ENCODE measurements around the gene MAP4K2.

The MAP4K2 gene

DNA sequence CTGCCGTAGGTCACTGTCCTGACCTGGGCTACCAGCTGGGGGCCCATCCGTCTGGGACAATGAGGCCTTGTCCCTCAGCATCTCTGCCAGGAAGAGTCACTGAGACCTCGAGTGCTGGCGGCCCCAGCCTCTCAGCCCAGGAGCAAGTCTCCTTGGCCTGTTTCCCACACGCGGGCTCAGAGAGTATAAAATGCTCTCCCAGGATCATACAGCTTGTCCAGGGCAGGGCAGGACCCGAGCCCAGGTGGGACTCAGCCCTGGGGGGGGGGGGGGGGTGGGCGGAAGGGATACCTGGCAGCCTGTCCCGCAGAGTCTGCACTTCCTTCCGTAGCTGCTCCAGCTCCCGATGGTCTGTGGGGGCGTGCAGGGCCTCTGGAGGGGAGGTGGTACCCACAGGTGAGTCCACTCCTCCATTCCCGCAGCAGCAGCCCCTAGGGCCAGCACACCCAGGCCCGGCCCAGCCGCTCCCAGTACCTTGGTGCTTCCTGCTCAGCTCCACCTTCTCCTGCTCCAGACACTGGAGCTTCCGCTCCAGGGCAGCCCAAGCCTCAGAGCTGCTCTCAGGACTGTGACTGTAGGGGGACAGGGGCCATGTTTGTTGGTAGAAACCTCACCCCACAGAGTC lies 33.5 kb upstream of the MAP4K2 start:
- DNase-seq (ENCODE audit: low read depth), result no peak
- no peak overlapping the region for H3K4me3 ChIP-seq (ENCODE audit: low read depth, low read length)
- TF ChIP-seq, protein P1, sequence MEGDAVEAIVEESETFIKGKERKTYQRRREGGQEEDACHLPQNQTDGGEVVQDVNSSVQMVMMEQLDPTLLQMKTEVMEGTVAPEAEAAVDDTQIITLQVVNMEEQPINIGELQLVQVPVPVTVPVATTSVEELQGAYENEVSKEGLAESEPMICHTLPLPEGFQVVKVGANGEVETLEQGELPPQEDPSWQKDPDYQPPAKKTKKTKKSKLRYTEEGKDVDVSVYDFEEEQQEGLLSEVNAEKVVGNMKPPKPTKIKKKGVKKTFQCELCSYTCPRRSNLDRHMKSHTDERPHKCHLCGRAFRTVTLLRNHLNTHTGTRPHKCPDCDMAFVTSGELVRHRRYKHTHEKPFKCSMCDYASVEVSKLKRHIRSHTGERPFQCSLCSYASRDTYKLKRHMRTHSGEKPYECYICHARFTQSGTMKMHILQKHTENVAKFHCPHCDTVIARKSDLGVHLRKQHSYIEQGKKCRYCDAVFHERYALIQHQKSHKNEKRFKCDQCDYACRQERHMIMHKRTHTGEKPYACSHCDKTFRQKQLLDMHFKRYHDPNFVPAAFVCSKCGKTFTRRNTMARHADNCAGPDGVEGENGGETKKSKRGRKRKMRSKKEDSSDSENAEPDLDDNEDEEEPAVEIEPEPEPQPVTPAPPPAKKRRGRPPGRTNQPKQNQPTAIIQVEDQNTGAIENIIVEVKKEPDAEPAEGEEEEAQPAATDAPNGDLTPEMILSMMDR (IDR thresholded peaks at IDR 0.05; ENCODE audit: control insufficient read depth, extremely low read depth, insufficient read depth), result no peak

DNA sequence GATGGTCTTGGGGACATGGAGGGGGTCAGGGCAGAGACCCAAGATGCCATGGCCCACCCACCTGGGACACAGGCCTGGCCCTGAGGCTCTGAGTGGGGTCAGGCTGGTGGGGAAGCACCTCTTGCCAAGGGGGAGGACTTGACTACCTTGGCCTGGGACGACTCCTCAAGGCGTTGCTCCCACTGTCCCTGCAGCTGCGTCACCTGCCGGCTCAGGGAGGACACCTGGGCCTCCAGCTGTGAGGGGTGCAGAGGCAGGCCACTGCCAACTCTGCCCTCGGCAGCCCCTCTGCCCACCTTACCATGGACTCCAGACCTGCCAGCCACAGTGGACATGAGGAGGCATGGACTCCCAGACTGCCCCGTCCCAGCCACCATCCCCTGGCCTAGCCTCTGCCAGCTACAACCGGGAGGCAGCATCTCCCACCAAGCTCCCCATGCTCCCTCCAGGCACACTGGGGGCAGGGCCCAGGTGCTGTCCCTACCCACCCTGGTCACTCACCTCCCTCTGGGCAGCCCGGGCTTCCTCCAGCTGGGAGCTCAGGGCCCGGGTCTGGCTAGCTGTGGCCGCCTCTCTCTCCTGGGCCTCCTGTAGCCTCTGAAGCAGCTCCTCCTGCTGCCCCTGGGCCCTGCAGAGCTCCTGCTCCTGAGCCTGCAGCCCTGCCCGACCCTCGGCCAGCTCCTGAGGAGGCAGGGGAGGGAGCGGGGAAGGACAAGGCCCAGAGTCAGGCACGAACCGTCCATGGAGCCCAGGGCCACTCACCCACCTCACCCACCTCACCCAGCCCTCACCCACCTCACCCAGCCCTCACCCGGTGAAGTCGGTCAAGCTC lies 32.8 kb upstream of the MAP4K2 start:
- no peak overlapping the region for H3K4me3 ChIP-seq (ENCODE audit: low read depth, low read length)
- DNase-seq (ENCODE audit: low read depth), result no peak
- TF ChIP-seq, protein P1 (IDR thresholded peaks at IDR 0.05; ENCODE audit: control insufficient read depth, extremely low read depth, insufficient read depth), result no peak

DNA sequence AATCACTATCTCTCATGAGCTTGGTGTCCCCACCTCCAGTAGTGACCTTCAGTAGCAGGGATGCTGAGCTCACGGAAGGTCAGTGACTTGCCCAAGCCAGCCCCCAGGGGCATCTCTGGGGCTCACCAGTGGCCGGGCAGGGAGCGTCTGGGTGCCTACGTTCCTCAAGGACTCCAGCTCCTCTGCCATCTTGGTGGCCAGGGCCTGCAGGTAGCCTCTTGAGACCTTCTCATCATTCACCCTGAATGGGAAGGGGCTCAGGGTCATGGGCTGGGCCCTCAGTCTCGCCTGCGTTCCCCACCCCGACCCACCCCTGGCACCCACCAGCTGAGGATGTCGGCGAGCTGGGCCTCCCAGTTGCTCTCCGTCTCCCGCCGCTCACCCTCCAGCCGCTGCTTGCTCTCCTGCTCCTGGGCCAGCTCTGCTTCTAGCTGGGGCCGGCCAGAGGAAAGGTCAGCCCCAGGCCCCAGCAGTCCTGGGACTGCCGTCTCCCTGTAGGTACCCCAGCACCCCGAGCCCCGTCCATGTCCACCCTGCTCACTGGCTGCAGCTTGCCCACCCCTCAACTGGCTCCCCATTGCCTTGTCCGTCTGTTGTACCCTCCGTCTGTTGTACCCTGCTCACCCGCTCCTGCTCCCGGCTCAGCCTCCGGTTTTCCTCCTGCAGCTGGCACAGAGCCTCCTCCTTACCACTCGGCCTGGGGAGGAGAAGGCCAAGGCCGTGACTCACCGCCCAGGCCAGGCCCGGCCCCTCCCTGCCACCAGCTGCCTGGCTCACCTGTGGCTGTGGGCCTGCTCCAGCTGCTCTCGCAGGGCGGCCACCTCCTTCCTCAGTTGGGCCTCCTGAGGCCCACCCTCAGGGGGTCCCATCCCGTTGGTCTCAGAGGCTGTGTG lies 32.0 kb upstream of the MAP4K2 start:
- TF ChIP-seq, protein P1 (IDR thresholded peaks at IDR 0.05; ENCODE audit: control insufficient read depth, extremely low read depth, insufficient read depth), result no peak
- DNase-seq (ENCODE audit: low read depth), result no peak
- no peak overlapping the region for H3K4me3 ChIP-seq (ENCODE audit: low read depth, low read length)

DNA sequence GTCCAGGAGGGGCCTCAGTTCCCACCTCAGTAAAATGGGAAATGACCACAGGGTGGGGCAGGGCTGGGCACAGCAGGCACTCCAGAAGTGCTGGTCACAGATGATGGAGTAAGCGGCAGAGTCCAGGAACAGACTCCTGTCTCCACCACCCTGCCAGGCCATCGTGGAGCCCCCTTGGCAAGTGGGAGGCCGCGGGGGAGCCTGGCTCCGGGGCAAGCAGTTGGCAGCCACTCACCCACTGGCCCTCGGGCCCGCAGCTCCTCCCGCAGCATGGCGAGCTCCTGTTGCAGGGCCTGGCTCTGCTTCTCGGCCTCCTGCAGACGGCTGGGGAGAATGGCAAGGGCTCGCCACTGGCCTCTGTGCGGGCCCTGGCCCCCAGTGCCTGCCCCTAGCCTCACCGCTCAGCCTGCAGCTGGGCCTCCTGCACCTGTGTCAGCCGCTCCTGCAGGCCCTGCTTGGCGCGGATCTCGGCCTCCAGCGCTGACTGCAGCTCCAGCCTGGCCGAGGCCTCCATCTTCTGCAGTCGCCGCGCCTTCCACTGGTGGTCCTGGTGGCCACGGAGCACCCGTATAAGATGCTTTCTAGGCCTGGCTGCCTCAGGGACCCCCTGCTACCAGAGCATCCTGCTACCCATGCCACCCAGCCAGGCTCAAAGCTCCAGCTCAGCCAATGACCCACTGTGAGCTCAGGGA lies 31.2 kb upstream of the MAP4K2 start:
- TF ChIP-seq, protein P1 (IDR thresholded peaks at IDR 0.05; ENCODE audit: control insufficient read depth, extremely low read depth, insufficient read depth), result no peak
- no peak for DNase-seq (ENCODE audit: low read depth)
- no peak overlapping the region for H3K4me3 ChIP-seq (ENCODE audit: low read depth, low read length)

DNA sequence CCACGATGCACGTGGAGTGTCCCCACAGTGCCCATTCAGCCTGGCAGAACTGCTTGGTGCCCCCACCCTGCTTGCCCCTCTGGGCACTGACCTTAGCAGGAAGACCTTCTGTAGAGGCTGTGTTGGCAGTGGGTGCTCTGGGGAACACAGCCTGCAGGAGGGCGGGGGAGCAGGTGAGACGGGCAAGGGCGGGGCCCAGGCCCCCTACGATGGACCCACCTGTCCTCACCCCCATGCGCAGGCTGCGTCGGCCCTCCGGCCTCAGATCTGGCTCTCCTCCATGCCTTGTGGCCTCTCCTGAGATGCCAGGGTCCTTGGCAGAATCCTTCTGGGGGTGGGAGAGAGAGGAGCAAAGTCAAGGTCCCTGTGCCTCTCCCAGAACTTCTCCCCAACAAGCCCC lies 30.5 kb upstream of the MAP4K2 start:
- TF ChIP-seq, protein P1 (IDR thresholded peaks at IDR 0.05; ENCODE audit: control insufficient read depth, extremely low read depth, insufficient read depth), result no peak
- no peak for DNase-seq (ENCODE audit: low read depth)
- H3K4me3 ChIP-seq (ENCODE audit: low read depth, low read length), result no peak overlapping the region

DNA sequence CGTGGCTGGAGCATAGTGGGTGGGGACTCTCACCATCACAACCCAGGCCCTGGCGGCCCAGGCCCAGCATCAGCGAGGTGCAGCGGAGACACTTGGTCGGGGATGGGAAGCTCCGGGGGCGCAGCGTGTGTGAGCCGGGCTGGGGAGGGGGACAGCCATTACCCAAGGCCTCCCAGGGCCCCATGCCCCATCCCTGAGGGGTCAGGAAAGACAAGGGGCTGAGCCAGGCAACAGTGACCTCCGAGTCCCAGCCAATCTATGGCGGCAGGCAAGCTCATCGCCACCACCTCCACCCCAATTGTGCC lies 30.1 kb upstream of the MAP4K2 start:
- TF ChIP-seq, protein P1 (IDR thresholded peaks at IDR 0.05; ENCODE audit: control insufficient read depth, extremely low read depth, insufficient read depth), result no peak
- no peak overlapping the region for H3K4me3 ChIP-seq (ENCODE audit: low read depth, low read length)
- DNase-seq (ENCODE audit: low read depth), result no peak

All from LNCaP clone FGC (cell line).